IMR-90 (cell line): ENCODE data around the gene C6orf89. TPM values are rescaled to one million over a fixed set of nuclear protein-coding genes. Genes with fewer than 3 reads are reported as not detected.

Source experiments
- ATAC-seq: fragments of 200-7000 bp; cut with Tn5 transposase; 2 replicates; pipeline ENCODE4 v1.9.1; 2020; ENCODE audit warnings: low read depth, mild to moderate bottlenecking, moderate library complexity
- BruUV-seq: library from RNA; stranded (reverse); fragments of 400-500 nt; replicated peaks from 2 replicates; lab custom pipeline; 2021; lab: Mats Ljungman, UMichigan
- CTCF ChIA-PET: fragments of 300-600 bp; formaldehyde crosslinking; extraction: SDS; loops from one replicate; lab custom pipeline; 2021; ENCODE audit warnings: antibody characterized with exemption; lab: Yijun Ruan, JAX
- POLR2A ChIA-PET: fragments of 300-600 bp; sonication (Branson Sonifier 250); formaldehyde crosslinking; loops from one replicate; lab custom pipeline; 2022; ENCODE audit warnings: antibody characterized with exemption; ENCODE audit not compliant: unreplicated experiment; lab: Charles Lee
- DNase-seq: peaks from one replicate; pipeline ENCODE4 v3.0.0; 2013
- H2AFZ ChIP-seq: replicated peaks from 2 replicates; pipeline ENCODE3; 2013; ENCODE audit warnings: low read length, mild to moderate bottlenecking; ENCODE audit not compliant: poor library complexity
- H2AK5ac ChIP-seq: 2 replicates; pipeline ENCODE4 v1.6.1; 2013; ENCODE audit warnings: low read depth, low read length, inconsistent platforms
- H2AK9ac ChIP-seq: replicated peaks from 2 replicates; pipeline ENCODE3; 2013; ENCODE audit warnings: mild to moderate bottlenecking, low read depth, low read length, moderate library complexity; ENCODE audit not compliant: poor library complexity
- H2BK120ac ChIP-seq: 2 replicates; pipeline ENCODE4 v1.6.1; 2013; ENCODE audit warnings: low read depth, low read length, inconsistent platforms
- H2BK15ac ChIP-seq: 3 replicates; pipeline ENCODE4 v1.6.1; 2013; ENCODE audit warnings: low read depth, low read length, inconsistent platforms
- H2BK20ac ChIP-seq: 2 replicates; pipeline ENCODE4 v1.6.1; 2013; ENCODE audit warnings: low read depth, mild to moderate bottlenecking, inconsistent platforms, low read length, moderate library complexity
- H2BK5ac ChIP-seq: 2 replicates; pipeline ENCODE4 v1.6.1; 2013; ENCODE audit warnings: mild to moderate bottlenecking, low read depth, low read length, inconsistent platforms; ENCODE audit not compliant: poor library complexity, severe bottlenecking
- H3K14ac ChIP-seq: replicated peaks from 2 replicates; pipeline ENCODE4 v1.6.1; 2013; ENCODE audit warnings: low read depth, low read length, inconsistent platforms
- H3K18ac ChIP-seq: 2 replicates; pipeline ENCODE4 v1.6.1; 2013; ENCODE audit warnings: low read depth, low read length, control low read depth
- H3K23ac ChIP-seq: 2 replicates; pipeline ENCODE4 v1.6.1; 2013; ENCODE audit warnings: low read depth, low read length, inconsistent platforms
- H3K27ac ChIP-seq: 2 replicates; pipeline ENCODE4 v1.5.1; 2013; ENCODE audit warnings: mild to moderate bottlenecking, control low read depth, low read length; ENCODE audit not compliant: insufficient read depth
- H3K27me3 ChIP-seq: 2 replicates; pipeline ENCODE4 v1.6.1; 2013; ENCODE audit warnings: low read length; ENCODE audit not compliant: control insufficient read depth, insufficient read depth
- H3K36me3 ChIP-seq: 2 replicates; pipeline ENCODE4 v1.6.1; 2013; ENCODE audit warnings: low read length, mixed read lengths; ENCODE audit not compliant: control insufficient read depth, insufficient read depth
- H3K4ac ChIP-seq: 2 replicates; pipeline ENCODE4 v1.6.1; 2013; ENCODE audit warnings: low read depth, low read length, inconsistent platforms
- H3K4me1 ChIP-seq: 2 replicates; pipeline ENCODE4 v1.6.1; 2013; ENCODE audit warnings: low read length, mixed read lengths; ENCODE audit not compliant: control insufficient read depth, insufficient read depth
- H3K4me2 ChIP-seq: 2 replicates; pipeline ENCODE4 v1.6.1; 2013; ENCODE audit warnings: low read depth, mild to moderate bottlenecking, control low read depth, low read length, moderate library complexity
- H3K4me3 ChIP-seq: 2 replicates; pipeline ENCODE4 v1.5.1; 2013; ENCODE audit warnings: low read depth, mild to moderate bottlenecking, control low read depth, low read length, moderate library complexity; ENCODE audit not compliant: insufficient read depth
- H3K56ac ChIP-seq: 2 replicates; pipeline ENCODE4 v1.6.1; 2013; ENCODE audit warnings: low read length, inconsistent platforms; ENCODE audit not compliant: insufficient read depth; ENCODE audit errors: extremely low read depth
- H3K79me1 ChIP-seq, 2 experiments: 2 replicates each; pipeline ENCODE4 v1.6.1; 2013; ENCODE audit warnings: low read length in 2 of 2, inconsistent platforms in 1 of 2, low read depth in 1 of 2
- H3K9ac ChIP-seq: 2 replicates; pipeline ENCODE4 v1.6.1; 2013; ENCODE audit warnings: low read depth, low read length, control low read depth
- H3K9me1 ChIP-seq: 2 replicates; pipeline ENCODE4 v1.6.1; 2013; ENCODE audit warnings: low read length, inconsistent platforms; ENCODE audit not compliant: insufficient read depth
- H3K9me3 ChIP-seq: 2 replicates; pipeline ENCODE4 v1.6.1; 2013; ENCODE audit warnings: low read length; ENCODE audit not compliant: control insufficient read depth, insufficient read depth
- H4K20me1 ChIP-seq: 2 replicates; pipeline ENCODE4 v1.6.1; 2013; ENCODE audit warnings: low read length, inconsistent platforms; ENCODE audit not compliant: insufficient read depth
- H4K5ac ChIP-seq: 2 replicates; pipeline ENCODE4 v1.6.1; 2013; ENCODE audit warnings: mild to moderate bottlenecking, low read depth, low read length, control low read depth
- H4K8ac ChIP-seq, 2 experiments: 2 replicates each; pipeline ENCODE4 v1.6.1; 2013; ENCODE audit warnings: low read depth in 2 of 2, low read length in 2 of 2, control low read depth in 1 of 2, inconsistent platforms in 1 of 2
- H4K91ac ChIP-seq: 2 replicates; pipeline ENCODE4 v1.6.1; 2013; ENCODE audit warnings: low read depth, low read length, inconsistent platforms; ENCODE audit not compliant: insufficient read depth
- BHLHE40 ChIP-seq: fragments of 150-350 bp; IDR thresholded peaks from 2 replicates; pipeline ENCODE4 v1.6.1; 2016; ENCODE audit warnings: mild to moderate bottlenecking, low read depth, low read length
- CEBPB ChIP-seq: IDR thresholded peaks from 2 replicates; pipeline ENCODE4 v1.6.1; 2012; ENCODE audit warnings: low read depth, low read length, improper control_type of control experiment
- CHD1 ChIP-seq: IDR thresholded peaks from 2 replicates; pipeline ENCODE4 v1.6.1; 2012; ENCODE audit warnings: low read depth, low read length, improper control_type of control experiment
- FOS ChIP-seq: fragments of 150-350 bp; IDR thresholded peaks from 2 replicates; pipeline ENCODE4 v1.6.1; 2016; ENCODE audit warnings: low read depth, low read length
- MAFK ChIP-seq: IDR thresholded peaks from 2 replicates; pipeline ENCODE4 v1.6.1; 2012; ENCODE audit warnings: low read depth, low read length, improper control_type of control experiment
- MAZ ChIP-seq: IDR thresholded peaks from 2 replicates; pipeline ENCODE4 v1.6.1; 2012; ENCODE audit warnings: low read depth, mild to moderate bottlenecking, low read length, improper control_type of control experiment, moderate library complexity, borderline replicate concordance
- MXI1 ChIP-seq: IDR thresholded peaks from 2 replicates; pipeline ENCODE4 v1.6.1; 2012; ENCODE audit warnings: low read depth, mild to moderate bottlenecking, low read length, moderate library complexity, borderline replicate concordance
- NFE2L2 ChIP-seq: fragments of 150-350 bp; IDR thresholded peaks from 2 replicates; pipeline ENCODE4 v1.6.1; 2016; ENCODE audit warnings: low read depth, mild to moderate bottlenecking, low read length
- POLR2A ChIP-seq: IDR thresholded peaks from 2 replicates; pipeline ENCODE4 v1.6.1; 2012; ENCODE audit warnings: mild to moderate bottlenecking, low read depth, low read length
- RAD21 ChIP-seq: IDR thresholded peaks from 2 replicates; pipeline ENCODE4 v1.6.1; 2012; ENCODE audit warnings: low read length, improper control_type of control experiment
- RCOR1 ChIP-seq: IDR thresholded peaks from 2 replicates; pipeline ENCODE4 v1.6.1; 2012; ENCODE audit warnings: mild to moderate bottlenecking, low read length, improper control_type of control experiment; ENCODE audit not compliant: insufficient replicate concordance
- RFX5 ChIP-seq: IDR thresholded peaks from 2 replicates; pipeline ENCODE4 v1.8.0; 2012; ENCODE audit warnings: low read depth, mild to moderate bottlenecking, low read length, moderate library complexity
- SMC3 ChIP-seq: fragments of 150-350 bp; IDR thresholded peaks from 2 replicates; pipeline ENCODE4 v1.6.1; 2016; ENCODE audit warnings: low read depth, mild to moderate bottlenecking, antibody characterized with exemption, low read length, moderate library complexity
- WGBS, 2 experiments: methylation state at CpG; one replicate each; pipeline versions ENCODE4 v1.1.5 to v1.1.7; 2013; ENCODE audit warnings: missing lambda C conversion rate in 2 of 2; ENCODE audit not compliant: insufficient read length in 1 of 2; ENCODE audit errors: extremely low coverage in 2 of 2; 5-methylcytosine and 5-hydroxymethylcytosine counted together
- dilution Hi-C: fragments of 300-500 bp; cut with HindIII; formaldehyde crosslinking; loops from one replicate; pipeline ENCODE4 v1.14.3; 2018; ENCODE audit warnings: low sequenced_read_pairs; ENCODE audit not compliant: unreplicated experiment
- in situ Hi-C: fragments of 300-500 bp; cut with MboI; formaldehyde crosslinking; loops from 3 replicates; pipeline ENCODE4 v1.14.3; 2019; ENCODE audit warnings: low sequenced_read_pairs, inconsistent platforms, mixed read lengths
- intact Hi-C: fragments of 100-400 bp; cut with micrococcal nuclease; formaldehyde crosslinking; loops from 2 replicates; pipeline ENCODE4 v1.10.0; 2022
- polyA plus RNA-seq, 3 experiments: library from polyadenylated mRNA; depleted of rRNA; stranded (reverse); fragments of >200 nt; gene quantifications; 2 replicates each; pipeline ENCODE4 v1.2.3, GENCODE V29; 2012; ENCODE audit warnings: low replicate concordance in 1 of 3
- total RNA-seq: library from RNA; depleted of rRNA; stranded (reverse); fragments of >200 nt; gene quantifications from 2 replicates; pipeline ENCODE4 v1.2.3, GENCODE V29; 2012
- TF ChIP-seq, protein P1 (sequence below): fragments of 150-350 bp; IDR thresholded peaks from 2 replicates; pipeline ENCODE4 v1.6.1; 2017; ENCODE audit warnings: mild to moderate bottlenecking, antibody characterized with exemption, low read length, low read depth
- TF ChIP-seq, protein P2 (sequence below): fragments of 150-350 bp; IDR thresholded peaks from 2 replicates; pipeline ENCODE4 v1.6.1; 2016; ENCODE audit warnings: low read depth, mild to moderate bottlenecking, low read length, moderate library complexity, borderline replicate concordance
- TF ChIP-seq, protein P3 (sequence below): conservative IDR thresholded peaks from 2 replicates; pipeline ENCODE4 v1.5.1; 2012; ENCODE audit warnings: mild to moderate bottlenecking, low read depth, low read length, improper control_type of control experiment

C6orf89 gene
- total and polyA plus RNA-seq, 2 of the 4 experiments (the other 2 are of a cell fraction), result 30.8 to 52.3 TPM

DNA sequence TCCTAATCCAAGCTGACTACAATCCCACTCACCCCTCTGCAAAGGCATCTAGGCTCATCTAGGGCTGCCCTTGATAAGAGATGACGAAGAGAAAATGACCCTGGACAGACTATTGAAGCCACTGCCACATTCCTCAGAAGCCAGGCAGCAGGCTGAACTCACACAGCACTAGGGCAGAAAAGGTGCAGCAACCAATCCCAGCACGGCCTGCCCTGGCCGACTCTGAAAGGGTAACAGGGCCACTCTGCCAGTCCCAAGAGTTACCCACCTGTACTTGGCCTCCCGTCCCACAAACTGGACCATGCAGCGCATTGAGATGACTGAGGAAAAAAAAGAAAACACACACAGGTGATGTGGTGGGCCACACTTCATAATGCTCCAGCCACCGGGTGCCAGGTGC, 91.2 kb downstream of the C6orf89 start:
- Histone ChIP-seq H2AK9ac (no peak overlapping the region), H3K27me3 (no peaks in the 10 kb centered on the region), H3K79me1 (peaks cover 57 to 77% of the 10 kb centered on the region in 2 experiments), H3K9me1 (peaks cover 4% of the 10 kb centered on the region; the same call in 1 of the 2 replicates), H3K4me2 (no peak overlapping the region), H3K4me1 (peaks cover 6% of the 10 kb centered on the region; the same call in 1 of the 2 replicates), H2BK20ac (no peak overlapping the region), H4K91ac (no peak overlapping the region), H2AFZ (no peak overlapping the region), H3K36me3 (peaks cover 75% of the 10 kb centered on the region), H2AK5ac (no peak overlapping the region), H3K14ac (no peak overlapping the region), H2BK120ac (no peak overlapping the region), H3K4ac (no peak overlapping the region), H4K5ac (no peak overlapping the region), H3K4me3 (no peak overlapping the region), H4K8ac (no peak overlapping the region), H3K18ac (no peak overlapping the region), H3K9me3 (no peaks in the 10 kb centered on the region), H3K56ac (no peak overlapping the region), H3K9ac (no peak overlapping the region), H3K23ac (no peak overlapping the region), H3K27ac (no peak overlapping the region), H2BK5ac (no peak overlapping the region), H4K20me1 (peaks cover 62% of the 10 kb centered on the region), H2BK15ac (no peak overlapping the region)
- POLR2A ChIA-PET, result no interaction called here
- 100% methylated on average over 4 of the region's 6 CpGs; no CpG with 5 or more reads in 1 of the 2 experiments for WGBS, 2 experiments
- in situ Hi-C loops, result no loop called here
- no peak for DNase-seq
- dilution Hi-C loops, result no loop called here
- CTCF ChIA-PET, result no interaction called here
- TF ChIP-seq MXI1 (no peak), CHD1 (no peak), MAFK (no peak), MAZ (no peak), FOS (no peak), POLR2A (no peak), RFX5 (no peak), SMC3 (no peak), NFE2L2 (no peak), RCOR1 (no peak), RAD21 (no peak), BHLHE40 (no peak), CEBPB (no peak)
- TF ChIP-seq, protein P1, sequence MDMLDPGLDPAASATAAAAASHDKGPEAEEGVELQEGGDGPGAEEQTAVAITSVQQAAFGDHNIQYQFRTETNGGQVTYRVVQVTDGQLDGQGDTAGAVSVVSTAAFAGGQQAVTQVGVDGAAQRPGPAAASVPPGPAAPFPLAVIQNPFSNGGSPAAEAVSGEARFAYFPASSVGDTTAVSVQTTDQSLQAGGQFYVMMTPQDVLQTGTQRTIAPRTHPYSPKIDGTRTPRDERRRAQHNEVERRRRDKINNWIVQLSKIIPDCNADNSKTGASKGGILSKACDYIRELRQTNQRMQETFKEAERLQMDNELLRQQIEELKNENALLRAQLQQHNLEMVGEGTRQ, result no peak
- TF ChIP-seq, protein P2, sequence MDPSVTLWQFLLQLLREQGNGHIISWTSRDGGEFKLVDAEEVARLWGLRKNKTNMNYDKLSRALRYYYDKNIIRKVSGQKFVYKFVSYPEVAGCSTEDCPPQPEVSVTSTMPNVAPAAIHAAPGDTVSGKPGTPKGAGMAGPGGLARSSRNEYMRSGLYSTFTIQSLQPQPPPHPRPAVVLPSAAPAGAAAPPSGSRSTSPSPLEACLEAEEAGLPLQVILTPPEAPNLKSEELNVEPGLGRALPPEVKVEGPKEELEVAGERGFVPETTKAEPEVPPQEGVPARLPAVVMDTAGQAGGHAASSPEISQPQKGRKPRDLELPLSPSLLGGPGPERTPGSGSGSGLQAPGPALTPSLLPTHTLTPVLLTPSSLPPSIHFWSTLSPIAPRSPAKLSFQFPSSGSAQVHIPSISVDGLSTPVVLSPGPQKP, result no peak
- TF ChIP-seq, protein P3, sequence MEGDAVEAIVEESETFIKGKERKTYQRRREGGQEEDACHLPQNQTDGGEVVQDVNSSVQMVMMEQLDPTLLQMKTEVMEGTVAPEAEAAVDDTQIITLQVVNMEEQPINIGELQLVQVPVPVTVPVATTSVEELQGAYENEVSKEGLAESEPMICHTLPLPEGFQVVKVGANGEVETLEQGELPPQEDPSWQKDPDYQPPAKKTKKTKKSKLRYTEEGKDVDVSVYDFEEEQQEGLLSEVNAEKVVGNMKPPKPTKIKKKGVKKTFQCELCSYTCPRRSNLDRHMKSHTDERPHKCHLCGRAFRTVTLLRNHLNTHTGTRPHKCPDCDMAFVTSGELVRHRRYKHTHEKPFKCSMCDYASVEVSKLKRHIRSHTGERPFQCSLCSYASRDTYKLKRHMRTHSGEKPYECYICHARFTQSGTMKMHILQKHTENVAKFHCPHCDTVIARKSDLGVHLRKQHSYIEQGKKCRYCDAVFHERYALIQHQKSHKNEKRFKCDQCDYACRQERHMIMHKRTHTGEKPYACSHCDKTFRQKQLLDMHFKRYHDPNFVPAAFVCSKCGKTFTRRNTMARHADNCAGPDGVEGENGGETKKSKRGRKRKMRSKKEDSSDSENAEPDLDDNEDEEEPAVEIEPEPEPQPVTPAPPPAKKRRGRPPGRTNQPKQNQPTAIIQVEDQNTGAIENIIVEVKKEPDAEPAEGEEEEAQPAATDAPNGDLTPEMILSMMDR, result no peak
- BruUV-seq, result no TSS peak
- intact Hi-C loops, result no loop called here
- ATAC-seq, result no peak
